CD4-positive, alpha-beta T cell treated with Interferon gamma for 1 hour (primary cell): ENCODE results near the gene CABCOCO1.
"Not testable (repeated sequence)": the region's sequence is repeated elsewhere in the genome, so short reads cannot be mapped to it uniquely, and the experiment has no call there.

Experiments used
- DNase-seq: peaks from one replicate; pipeline ENCODE4 v3.0.0-alpha.2; 2020

CABCOCO1 gene

GRCh38 chr10:61719906-61720305 lies 57.2 kb downstream of the CABCOCO1 start:
- DNase-seq = no peak

GRCh38 chr10:61721431-61721830 lies 58.7 kb downstream of the CABCOCO1 start:
- DNase-seq = no peak

- DNase-seq = not testable (repeated sequence)
Measured at GRCh38 chr10:61725221-61725620, 62.5 kb downstream of the CABCOCO1 start.

GRCh38 chr10:61729596-61729995 lies 66.9 kb downstream of the CABCOCO1 start:
- DNase-seq = no peak

GRCh38 chr10:61730671-61731070 lies 67.9 kb downstream of the CABCOCO1 start:
- DNase-seq = no peak

GRCh38 chr10:61731638-61732037 lies 68.9 kb downstream of the CABCOCO1 start:
- no peak for DNase-seq

- DNase-seq = no peak
Measured at GRCh38 chr10:61732629-61733278, 70.0 kb downstream of the CABCOCO1 start.

- DNase-seq = no peak
Measured at GRCh38 chr10:61733358-61733940, 70.7 kb downstream of the CABCOCO1 start.

- DNase-seq = no peak
Measured at GRCh38 chr10:61735882-61736281, 73.2 kb downstream of the CABCOCO1 start.

- not testable (repeated sequence) for DNase-seq
Measured at GRCh38 chr10:61737455-61737854, 74.7 kb downstream of the CABCOCO1 start.

- DNase-seq = no peak
Measured at GRCh38 chr10:61742812-61743211, 80.1 kb downstream of the CABCOCO1 start.

GRCh38 chr10:61744469-61744868 lies 81.7 kb downstream of the CABCOCO1 start:
- no peak for DNase-seq

GRCh38 chr10:61746377-61746776 lies 83.6 kb downstream of the CABCOCO1 start:
- DNase-seq = no peak

GRCh38 chr10:61747307-61747706 lies 84.6 kb downstream of the CABCOCO1 start:
- DNase-seq = no peak

- DNase-seq = no peak
Measured at GRCh38 chr10:61749291-61749690, 86.6 kb downstream of the CABCOCO1 start.

GRCh38 chr10:61750943-61751471 lies 88.3 kb downstream of the CABCOCO1 start:
- peak; percentile 71 for DNase-seq

- no peak for DNase-seq
Measured at GRCh38 chr10:61751599-61751998, 88.9 kb downstream of the CABCOCO1 start.

- no peak for DNase-seq
Measured at GRCh38 chr10:61752111-61753011, 89.6 kb downstream of the CABCOCO1 start.

- no peak for DNase-seq
Measured at GRCh38 chr10:61753453-61753852, 90.7 kb downstream of the CABCOCO1 start.

- DNase-seq = no peak
Measured at GRCh38 chr10:61754587-61755550, 92.1 kb downstream of the CABCOCO1 start.

- no peak for DNase-seq
Measured at GRCh38 chr10:61757001-61757400, 94.3 kb downstream of the CABCOCO1 start.
